GM19452 (cell line): ENCODE measurements around the gene TBC1D9.

Source experiments
- ATAC-seq: cut with Tn5 transposase; IDR thresholded peaks from one replicate; pipeline ENCODE4 v1.9.1; 2021; ENCODE audit not compliant: unreplicated experiment

The TBC1D9 gene

GRCh38 chr4:140725556-140725955 is 30.6 kb downstream of the TBC1D9 start:
- ATAC-seq, result no peak

GRCh38 chr4:140724760-140725159 is 31.4 kb downstream of the TBC1D9 start:
- ATAC-seq, result no peak

- ATAC-seq, result peak; percentile 47
Measured at GRCh38 chr4:140720387-140721304, 35.5 kb downstream of the TBC1D9 start.

GRCh38 chr4:140719686-140720085 is 36.5 kb downstream of the TBC1D9 start:
- ATAC-seq, result peak; percentile 44

- ATAC-seq, result no peak
Measured at GRCh38 chr4:140719022-140719421, 37.2 kb downstream of the TBC1D9 start.

GRCh38 chr4:140718241-140718952 is 37.8 kb downstream of the TBC1D9 start:
- ATAC-seq, result no peak

GRCh38 chr4:140717313-140717712 is 38.9 kb downstream of the TBC1D9 start:
- ATAC-seq, result no peak

- no peak for ATAC-seq
Measured at GRCh38 chr4:140715119-140715518, 41.1 kb downstream of the TBC1D9 start.

- ATAC-seq, result no peak
Measured at GRCh38 chr4:140711910-140712309, 44.3 kb downstream of the TBC1D9 start.

- no peak for ATAC-seq
Measured at GRCh38 chr4:140710908-140711622, 45.1 kb downstream of the TBC1D9 start.

- no peak for ATAC-seq
Measured at GRCh38 chr4:140707325-140707724, 48.9 kb downstream of the TBC1D9 start.

- ATAC-seq, result no peak
Measured at GRCh38 chr4:140706665-140707064, 49.5 kb downstream of the TBC1D9 start.

- ATAC-seq, result no peak
Measured at GRCh38 chr4:140706276-140706625, 49.9 kb downstream of the TBC1D9 start.

- ATAC-seq, result no peak
Measured at GRCh38 chr4:140705625-140706275, 50.4 kb downstream of the TBC1D9 start.

- ATAC-seq, result peak; percentile 67
Measured at GRCh38 chr4:140704964-140705363, 51.2 kb downstream of the TBC1D9 start.

GRCh38 chr4:140704392-140704960 is 51.7 kb downstream of the TBC1D9 start:
- ATAC-seq, result peak; percentile 23

GRCh38 chr4:140703463-140703862 is 52.7 kb downstream of the TBC1D9 start:
- ATAC-seq, result no peak

GRCh38 chr4:140702096-140702757 is 54.0 kb downstream of the TBC1D9 start:
- ATAC-seq, result no peak

GRCh38 chr4:140701071-140701470 is 55.1 kb downstream of the TBC1D9 start:
- ATAC-seq, result no peak
